Measurements from ENCODE around the gene PXT1.
"Not testable (repeated sequence)": the region's sequence is repeated elsewhere in the genome, so short reads cannot be mapped to it uniquely, and the experiment has no call there.

PXT1 gene

DNA sequence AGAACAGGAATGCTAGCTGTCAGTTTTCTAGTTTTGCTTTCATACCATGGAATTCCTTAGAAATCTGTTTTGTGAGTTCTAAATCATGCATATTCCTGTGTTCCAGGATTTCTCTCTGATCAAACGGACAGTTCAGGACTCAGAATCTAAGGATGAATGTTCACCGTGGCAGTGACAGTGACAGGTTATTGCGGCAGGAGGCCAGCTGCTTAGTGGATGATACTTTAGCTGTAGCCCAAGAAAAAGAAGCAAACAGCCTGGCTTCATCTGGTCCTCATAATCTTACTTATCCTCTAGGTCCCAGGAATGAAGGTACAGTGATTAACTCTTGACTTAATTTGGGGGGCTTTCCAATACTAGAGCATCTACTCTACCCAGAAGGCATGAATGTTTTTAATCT lies 27.3 kb upstream of the PXT1 start:
- Histone ChIP-seq H3K9me3 (ENCODE audit: control insufficient read depth, low read length) (no peaks in the 10 kb centered on the region), H3K4me1 (ENCODE audit: control insufficient read depth, insufficient read depth, low read length, poor library complexity, severe bottlenecking) (no peaks in the 10 kb centered on the region), H3K36me3 (ENCODE audit: control insufficient read depth, insufficient read depth, low read length) (peaks cover 19% of the 10 kb centered on the region), H3K4me3 (ENCODE audit: insufficient read depth, low read depth, low read length, poor library complexity, severe bottlenecking) (no peak overlapping the region), H3K27ac (ENCODE audit: insufficient read depth, low read length, poor library complexity, severe bottlenecking) (no peak overlapping the region), H3K27me3 (replicated peaks; ENCODE audit: control insufficient read depth, insufficient read depth, low read length, poor library complexity, severe bottlenecking) (no peaks in the 10 kb centered on the region)
- DNase-seq: no peak

DNA sequence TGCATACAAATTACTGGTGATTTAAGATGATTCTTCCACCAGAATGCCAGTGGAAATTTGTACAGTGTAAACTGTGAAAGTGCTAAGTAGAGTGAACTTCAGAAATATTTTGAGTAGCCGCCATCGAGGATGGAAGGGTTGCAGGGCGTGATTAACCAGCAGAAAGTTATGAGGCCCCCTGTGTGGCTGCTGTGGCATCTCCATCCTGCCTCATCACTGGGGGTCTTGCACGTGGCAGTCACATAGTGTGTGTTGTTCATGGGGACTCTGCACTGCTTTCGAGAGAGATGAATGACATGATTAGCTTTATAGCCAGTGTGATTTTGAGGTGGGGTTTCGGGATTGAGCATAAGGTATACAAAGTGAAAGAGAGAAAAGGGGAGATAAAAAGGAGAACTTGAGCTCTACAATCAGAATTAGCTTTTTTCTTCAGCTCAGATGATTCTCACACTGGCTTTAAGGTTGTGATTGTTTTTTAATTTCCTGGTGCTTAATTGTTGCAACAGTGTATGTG lies 26.6 kb upstream of the PXT1 start:
- H3K27ac ChIP-seq (ENCODE audit: insufficient read depth, low read length, poor library complexity, severe bottlenecking): no peak overlapping the region
- H3K36me3 ChIP-seq (ENCODE audit: control insufficient read depth, insufficient read depth, low read length): peaks cover 16% of the 10 kb centered on the region
- H3K4me3 ChIP-seq (ENCODE audit: insufficient read depth, low read depth, low read length, poor library complexity, severe bottlenecking): no peak overlapping the region
- DNase-seq: no peak
- H3K4me1 ChIP-seq (ENCODE audit: control insufficient read depth, insufficient read depth, low read length, poor library complexity, severe bottlenecking): no peaks in the 10 kb centered on the region
- no peaks in the 10 kb centered on the region for H3K9me3 ChIP-seq (ENCODE audit: control insufficient read depth, low read length)
- no peaks in the 10 kb centered on the region for H3K27me3 ChIP-seq (replicated peaks; ENCODE audit: control insufficient read depth, insufficient read depth, low read length, poor library complexity, severe bottlenecking)

DNA sequence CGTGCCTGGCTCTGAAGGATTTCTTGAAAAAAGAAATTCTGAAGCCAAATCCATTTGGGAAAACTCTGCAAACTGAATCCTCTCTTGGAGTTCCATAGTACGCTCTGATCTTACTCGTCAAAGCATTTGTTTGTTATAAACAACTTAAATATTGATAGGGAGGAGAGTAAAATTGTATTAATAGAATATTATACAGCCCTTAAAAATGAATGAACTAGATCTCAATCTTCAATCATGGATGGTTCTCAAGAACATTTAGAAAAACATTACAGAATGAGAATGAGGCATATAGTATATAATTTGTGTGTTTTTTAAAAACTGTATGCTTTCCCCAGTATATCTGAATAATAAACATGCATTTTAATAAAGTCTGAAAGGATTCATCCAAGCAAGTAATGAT lies 25.0 kb upstream of the PXT1 start:
- H3K9me3 ChIP-seq (ENCODE audit: control insufficient read depth, low read length): no peaks in the 10 kb centered on the region
- H3K4me3 ChIP-seq (ENCODE audit: insufficient read depth, low read depth, low read length, poor library complexity, severe bottlenecking): no peak overlapping the region
- no peaks in the 10 kb centered on the region for H3K4me1 ChIP-seq (ENCODE audit: control insufficient read depth, insufficient read depth, low read length, poor library complexity, severe bottlenecking)
- H3K27ac ChIP-seq (ENCODE audit: insufficient read depth, low read length, poor library complexity, severe bottlenecking): no peak overlapping the region
- H3K27me3 ChIP-seq (replicated peaks; ENCODE audit: control insufficient read depth, insufficient read depth, low read length, poor library complexity, severe bottlenecking): no peaks in the 10 kb centered on the region
- peaks cover 16% of the 10 kb centered on the region for H3K36me3 ChIP-seq (ENCODE audit: control insufficient read depth, insufficient read depth, low read length)
- no peak for DNase-seq

DNA sequence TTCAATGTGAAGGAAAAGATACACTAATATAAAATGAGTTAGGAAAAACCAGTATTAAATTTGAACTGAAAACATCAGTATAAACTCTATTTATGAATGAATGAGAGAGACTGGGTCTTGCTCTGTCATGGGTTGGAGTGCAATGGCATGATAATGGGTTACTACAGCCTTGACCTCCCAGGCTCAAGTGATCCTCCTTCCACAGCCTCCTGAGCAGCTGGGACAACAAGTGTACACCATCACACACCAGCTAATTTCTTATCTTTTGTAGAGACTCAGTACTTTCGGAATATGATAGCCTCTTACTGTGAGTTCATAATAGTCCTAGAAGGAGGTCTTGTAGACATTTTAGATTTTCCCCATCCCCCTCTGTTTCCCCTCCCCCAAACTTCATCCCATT lies 21.6 kb upstream of the PXT1 start:
- Histone ChIP-seq H3K27ac (ENCODE audit: insufficient read depth, low read length, poor library complexity, severe bottlenecking) (no peak overlapping the region), H3K4me3 (ENCODE audit: insufficient read depth, low read depth, low read length, poor library complexity, severe bottlenecking) (no peak overlapping the region), H3K9me3 (ENCODE audit: control insufficient read depth, low read length) (no peaks in the 10 kb centered on the region), H3K27me3 (replicated peaks; ENCODE audit: control insufficient read depth, insufficient read depth, low read length, poor library complexity, severe bottlenecking) (no peaks in the 10 kb centered on the region), H3K36me3 (ENCODE audit: control insufficient read depth, insufficient read depth, low read length) (no peaks in the 10 kb centered on the region), H3K4me1 (ENCODE audit: control insufficient read depth, insufficient read depth, low read length, poor library complexity, severe bottlenecking) (peaks cover 2% of the 10 kb centered on the region)
- no peak for DNase-seq

DNA sequence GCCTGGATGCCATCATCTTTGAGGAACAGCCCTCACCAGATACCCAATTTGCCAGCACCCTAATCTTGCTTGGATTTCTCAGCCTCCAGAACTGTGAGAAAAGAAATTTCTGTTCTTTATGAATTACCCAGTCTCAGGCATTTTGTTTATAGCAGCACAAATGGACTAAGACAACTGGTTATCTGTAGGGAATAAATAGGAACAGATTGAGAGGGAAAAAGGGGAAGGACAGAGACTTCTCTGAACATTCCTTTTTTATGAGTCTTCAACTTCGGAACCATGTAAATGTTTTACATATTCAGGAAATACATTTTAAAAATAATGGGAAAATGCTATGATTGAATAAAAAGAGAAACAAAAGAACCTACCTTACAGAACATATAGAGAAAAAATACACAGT lies 21.0 kb upstream of the PXT1 start:
- Histone ChIP-seq H3K4me3 (ENCODE audit: insufficient read depth, low read depth, low read length, poor library complexity, severe bottlenecking) (no peak overlapping the region), H3K9me3 (ENCODE audit: control insufficient read depth, low read length) (no peaks in the 10 kb centered on the region), H3K27me3 (replicated peaks; ENCODE audit: control insufficient read depth, insufficient read depth, low read length, poor library complexity, severe bottlenecking) (no peaks in the 10 kb centered on the region), H3K36me3 (ENCODE audit: control insufficient read depth, insufficient read depth, low read length) (no peaks in the 10 kb centered on the region), H3K4me1 (ENCODE audit: control insufficient read depth, insufficient read depth, low read length, poor library complexity, severe bottlenecking) (peaks cover 2% of the 10 kb centered on the region), H3K27ac (ENCODE audit: insufficient read depth, low read length, poor library complexity, severe bottlenecking) (no peak overlapping the region)
- no peak for DNase-seq

DNA sequence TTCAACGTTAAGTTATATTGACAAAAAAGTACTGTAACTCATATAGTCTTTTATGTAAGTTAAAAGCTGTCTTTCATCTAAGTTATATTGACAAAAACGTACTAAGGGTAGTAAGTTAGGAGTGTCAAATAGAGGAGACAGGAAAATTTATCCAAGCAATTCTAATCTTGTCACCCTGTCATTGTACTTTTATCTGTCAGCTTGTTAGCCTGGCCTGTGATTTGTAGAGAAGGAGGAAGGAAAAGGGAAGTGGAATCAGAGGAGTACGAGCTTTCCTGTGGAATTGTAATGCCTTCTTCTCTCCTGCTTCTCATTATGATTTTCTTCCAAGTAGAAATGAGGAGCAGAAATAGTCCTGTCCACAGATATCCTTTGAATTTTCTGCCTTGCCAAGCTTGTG lies 19.0 kb upstream of the PXT1 start:
- no peak overlapping the region for H3K4me3 ChIP-seq (ENCODE audit: insufficient read depth, low read depth, low read length, poor library complexity, severe bottlenecking)
- H3K4me1 ChIP-seq (ENCODE audit: control insufficient read depth, insufficient read depth, low read length, poor library complexity, severe bottlenecking): peaks cover 2% of the 10 kb centered on the region
- H3K36me3 ChIP-seq (ENCODE audit: control insufficient read depth, insufficient read depth, low read length): no peaks in the 10 kb centered on the region
- no peak overlapping the region for H3K27ac ChIP-seq (ENCODE audit: insufficient read depth, low read length, poor library complexity, severe bottlenecking)
- H3K9me3 ChIP-seq (ENCODE audit: control insufficient read depth, low read length): no peaks in the 10 kb centered on the region
- no peak for DNase-seq
- no peaks in the 10 kb centered on the region for H3K27me3 ChIP-seq (replicated peaks; ENCODE audit: control insufficient read depth, insufficient read depth, low read length, poor library complexity, severe bottlenecking)

DNA sequence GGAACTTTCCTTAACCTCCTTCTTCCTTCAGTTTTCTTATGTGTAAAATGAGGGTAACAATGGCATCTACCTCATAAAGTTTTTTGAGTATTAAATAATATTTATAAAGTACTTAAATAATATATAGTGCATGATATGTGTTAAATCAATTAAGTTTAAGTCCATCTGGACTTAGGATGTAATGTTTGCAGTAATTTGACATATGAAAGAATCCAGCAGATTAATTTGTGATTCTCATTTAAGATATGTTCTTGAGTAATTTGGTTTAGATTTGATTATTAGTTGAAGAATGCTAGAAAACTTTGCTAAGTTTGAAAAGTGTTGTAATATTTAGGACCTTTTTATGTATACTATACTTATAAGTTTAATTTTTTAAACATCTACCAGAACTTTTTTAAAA lies 18.3 kb upstream of the PXT1 start:
- H3K4me3 ChIP-seq (ENCODE audit: insufficient read depth, low read depth, low read length, poor library complexity, severe bottlenecking): no peak overlapping the region
- DNase-seq: no peak
- H3K36me3 ChIP-seq (ENCODE audit: control insufficient read depth, insufficient read depth, low read length): peaks cover 2% of the 10 kb centered on the region
- peaks cover 2% of the 10 kb centered on the region for H3K4me1 ChIP-seq (ENCODE audit: control insufficient read depth, insufficient read depth, low read length, poor library complexity, severe bottlenecking)
- no peak overlapping the region for H3K27ac ChIP-seq (ENCODE audit: insufficient read depth, low read length, poor library complexity, severe bottlenecking)
- no peaks in the 10 kb centered on the region for H3K9me3 ChIP-seq (ENCODE audit: control insufficient read depth, low read length)
- no peaks in the 10 kb centered on the region for H3K27me3 ChIP-seq (replicated peaks; ENCODE audit: control insufficient read depth, insufficient read depth, low read length, poor library complexity, severe bottlenecking)

DNA sequence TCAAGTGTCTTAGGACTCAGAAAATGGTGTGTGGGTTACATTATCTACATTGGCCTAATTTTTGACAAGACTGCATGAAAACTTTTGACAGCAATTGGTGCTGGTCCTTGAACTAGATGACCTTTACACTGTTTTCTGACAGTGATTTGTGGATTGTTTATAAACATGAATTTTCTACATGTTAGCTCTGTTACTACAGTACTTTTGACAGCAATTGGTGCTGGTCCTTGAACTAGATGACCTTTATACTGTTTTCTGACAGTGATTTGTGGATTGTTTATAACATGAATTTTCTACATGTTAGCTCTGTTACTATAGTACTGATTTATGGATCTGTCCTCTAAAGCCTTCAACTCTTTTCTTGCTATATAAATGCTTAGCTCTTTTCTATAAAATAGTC lies 16.8 kb upstream of the PXT1 start:
- Histone ChIP-seq H3K27ac (ENCODE audit: insufficient read depth, low read length, poor library complexity, severe bottlenecking) (no peak overlapping the region), H3K4me3 (ENCODE audit: insufficient read depth, low read depth, low read length, poor library complexity, severe bottlenecking) (no peak overlapping the region), H3K36me3 (ENCODE audit: control insufficient read depth, insufficient read depth, low read length) (peaks cover 4% of the 10 kb centered on the region), H3K4me1 (ENCODE audit: control insufficient read depth, insufficient read depth, low read length, poor library complexity, severe bottlenecking) (peaks cover 2% of the 10 kb centered on the region), H3K27me3 (replicated peaks; ENCODE audit: control insufficient read depth, insufficient read depth, low read length, poor library complexity, severe bottlenecking) (no peaks in the 10 kb centered on the region), H3K9me3 (ENCODE audit: control insufficient read depth, low read length) (no peaks in the 10 kb centered on the region)
- DNase-seq: no peak

DNA sequence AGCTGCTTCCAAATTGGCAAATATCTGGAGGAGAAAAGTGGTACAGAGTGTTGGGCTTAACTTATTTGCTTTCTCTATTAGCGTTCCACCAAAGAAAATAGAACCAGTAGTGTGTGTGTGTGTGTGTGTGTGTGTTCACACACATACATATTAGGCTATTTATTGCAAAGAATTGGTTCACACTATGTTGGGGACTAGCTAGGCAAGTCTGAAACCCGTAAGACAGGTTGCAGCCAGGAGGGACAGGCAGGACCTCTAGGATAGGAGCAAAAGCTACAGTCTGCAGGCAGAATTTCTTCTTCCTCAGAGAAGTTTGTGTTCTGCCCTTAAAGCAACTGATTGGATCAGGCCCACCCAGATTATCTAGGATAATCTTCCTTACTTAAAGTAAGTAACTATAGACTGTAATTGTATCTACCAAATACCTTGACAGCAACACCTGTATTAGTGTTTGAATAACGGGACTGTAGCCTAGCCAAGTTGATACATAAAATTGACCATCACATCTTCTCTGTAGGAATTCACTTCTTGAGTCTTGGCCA lies 12.9 kb upstream of the PXT1 start:
- Histone ChIP-seq H3K4me3 (ENCODE audit: insufficient read depth, low read depth, low read length, poor library complexity, severe bottlenecking) (no peak overlapping the region), H3K4me1 (ENCODE audit: control insufficient read depth, insufficient read depth, low read length, poor library complexity, severe bottlenecking) (no peaks in the 10 kb centered on the region), H3K27me3 (replicated peaks; ENCODE audit: control insufficient read depth, insufficient read depth, low read length, poor library complexity, severe bottlenecking) (no peaks in the 10 kb centered on the region), H3K36me3 (ENCODE audit: control insufficient read depth, insufficient read depth, low read length) (peaks cover 7% of the 10 kb centered on the region), H3K27ac (ENCODE audit: insufficient read depth, low read length, poor library complexity, severe bottlenecking) (no peak overlapping the region), H3K9me3 (ENCODE audit: control insufficient read depth, low read length) (no peaks in the 10 kb centered on the region)
- DNase-seq: no peak

DNA sequence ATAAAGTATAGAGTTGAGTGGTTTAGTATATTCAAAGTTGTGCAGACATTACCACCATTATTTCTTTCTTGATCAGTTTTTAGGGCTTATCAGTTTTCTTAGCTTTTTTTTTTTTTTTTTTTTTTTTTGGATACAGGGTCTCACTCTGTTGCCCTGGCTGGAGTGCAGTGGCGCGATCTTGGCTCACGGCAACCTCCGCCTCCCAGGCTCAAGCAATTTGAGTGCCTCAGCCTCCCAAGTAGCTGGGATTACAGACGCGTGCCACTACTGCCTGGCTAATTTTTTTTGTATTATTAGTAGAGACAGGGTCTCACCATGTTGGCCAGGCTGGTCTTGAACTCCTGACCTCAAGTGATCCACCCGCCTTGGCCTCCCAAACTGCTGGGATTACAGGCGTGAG lies 10.2 kb upstream of the PXT1 start:
- not testable (repeated sequence) for H3K27me3 ChIP-seq (replicated peaks; ENCODE audit: control insufficient read depth, insufficient read depth, low read length, poor library complexity, severe bottlenecking); H3K4me1 ChIP-seq (ENCODE audit: control insufficient read depth, insufficient read depth, low read length, poor library complexity, severe bottlenecking); H3K27ac ChIP-seq (ENCODE audit: insufficient read depth, low read length, poor library complexity, severe bottlenecking); H3K4me3 ChIP-seq (ENCODE audit: insufficient read depth, low read depth, low read length, poor library complexity, severe bottlenecking); H3K9me3 ChIP-seq (ENCODE audit: control insufficient read depth, low read length); H3K36me3 ChIP-seq (ENCODE audit: control insufficient read depth, insufficient read depth, low read length); DNase-seq

Data from effector memory CD4-positive, alpha-beta T cell (primary cell).